ENCODE data around the gene CBR4. TPM values are rescaled to one million over a fixed set of nuclear protein-coding genes. Genes with fewer than 3 reads are reported as not detected.
"Not testable (repeated sequence)": the region's sequence is repeated elsewhere in the genome, so short reads cannot be mapped to it uniquely, and the experiment has no call there.

The CBR4 gene
- total RNA-seq, 4 donors from 2014 or later: 22.4 to 31.1 (median 26.2) TPM

DNA sequence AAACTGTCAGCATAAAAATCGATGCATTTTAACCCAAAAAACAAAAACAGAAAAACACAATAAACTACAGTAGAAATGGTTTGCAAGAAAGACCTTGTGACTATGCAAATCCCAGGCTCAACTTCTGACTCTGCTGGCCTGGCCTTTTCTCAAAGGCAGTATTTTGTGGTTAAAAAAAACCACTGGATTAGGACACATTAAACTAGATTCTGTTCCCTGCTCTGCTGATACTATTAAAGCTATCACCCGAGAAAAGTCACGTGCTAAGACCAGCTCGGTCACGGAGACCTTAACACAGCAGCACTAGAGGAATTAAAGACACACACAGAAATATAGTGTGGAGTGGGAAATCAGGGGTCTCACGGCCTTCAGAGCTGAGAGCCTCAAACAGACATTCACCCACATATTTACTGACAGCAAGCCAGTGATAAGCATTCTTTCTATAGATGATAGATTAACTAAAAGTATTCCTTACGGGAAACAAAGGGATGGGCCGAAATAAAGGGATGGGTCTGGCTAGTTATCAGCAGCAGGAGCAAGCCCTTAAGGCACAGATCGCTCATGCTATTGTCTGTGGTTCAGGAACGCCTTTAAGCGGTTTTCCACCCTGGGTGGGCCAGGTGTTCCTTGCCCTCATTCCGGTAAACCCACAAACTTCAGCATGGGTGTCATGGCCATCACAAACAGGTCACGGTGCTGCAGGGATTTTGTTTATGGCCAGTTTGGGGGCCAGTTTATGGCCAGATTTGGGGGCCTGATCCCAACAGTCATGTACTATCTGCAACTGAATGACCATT is 16.1 kb downstream of the CBR4 start:
- 73 to 80% methylated on average over 6 to 13 of the region's 13 CpGs for WGBS, 2 donors (ENCODE audit: low coverage in 1 of 2)
- H3K4me3 ChIP-seq: no peak overlapping the region
- H3K4me1 ChIP-seq: no peaks in the 10 kb centered on the region
- peaks cover 0 to 22% (median 9%) of the 10 kb centered on the region in 4 donors for H3K36me3 ChIP-seq
- intact Hi-C loops (cut with DNase I; ENCODE audit: low total_unique reads): no loop called here
- no peaks in the 10 kb centered on the region for H3K9me3 ChIP-seq
- DNase-seq: no peak
- H3K27ac ChIP-seq: no peak overlapping the region
- TF ChIP-seq POLR2AphosphoS5 (IDR thresholded peaks at IDR 0.05) (no peak), POLR2A (IDR thresholded peaks at IDR 0.05) (no peak), EP300 (IDR thresholded peaks at IDR 0.05; ENCODE audit: low read depth) (no peak)
- TF ChIP-seq, protein P1, sequence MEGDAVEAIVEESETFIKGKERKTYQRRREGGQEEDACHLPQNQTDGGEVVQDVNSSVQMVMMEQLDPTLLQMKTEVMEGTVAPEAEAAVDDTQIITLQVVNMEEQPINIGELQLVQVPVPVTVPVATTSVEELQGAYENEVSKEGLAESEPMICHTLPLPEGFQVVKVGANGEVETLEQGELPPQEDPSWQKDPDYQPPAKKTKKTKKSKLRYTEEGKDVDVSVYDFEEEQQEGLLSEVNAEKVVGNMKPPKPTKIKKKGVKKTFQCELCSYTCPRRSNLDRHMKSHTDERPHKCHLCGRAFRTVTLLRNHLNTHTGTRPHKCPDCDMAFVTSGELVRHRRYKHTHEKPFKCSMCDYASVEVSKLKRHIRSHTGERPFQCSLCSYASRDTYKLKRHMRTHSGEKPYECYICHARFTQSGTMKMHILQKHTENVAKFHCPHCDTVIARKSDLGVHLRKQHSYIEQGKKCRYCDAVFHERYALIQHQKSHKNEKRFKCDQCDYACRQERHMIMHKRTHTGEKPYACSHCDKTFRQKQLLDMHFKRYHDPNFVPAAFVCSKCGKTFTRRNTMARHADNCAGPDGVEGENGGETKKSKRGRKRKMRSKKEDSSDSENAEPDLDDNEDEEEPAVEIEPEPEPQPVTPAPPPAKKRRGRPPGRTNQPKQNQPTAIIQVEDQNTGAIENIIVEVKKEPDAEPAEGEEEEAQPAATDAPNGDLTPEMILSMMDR (IDR thresholded peaks at IDR 0.05): no peak
- no peaks in the 10 kb centered on the region for H3K27me3 ChIP-seq
- in situ Hi-C loops (cut with MboI; ENCODE audit: low pct_ligation_motif_present in 1 of 4, low pct_unique_long_range_greater_than_20kb in 1 of 4, low sequenced_read_pairs in 3 of 4): no loop called here

DNA sequence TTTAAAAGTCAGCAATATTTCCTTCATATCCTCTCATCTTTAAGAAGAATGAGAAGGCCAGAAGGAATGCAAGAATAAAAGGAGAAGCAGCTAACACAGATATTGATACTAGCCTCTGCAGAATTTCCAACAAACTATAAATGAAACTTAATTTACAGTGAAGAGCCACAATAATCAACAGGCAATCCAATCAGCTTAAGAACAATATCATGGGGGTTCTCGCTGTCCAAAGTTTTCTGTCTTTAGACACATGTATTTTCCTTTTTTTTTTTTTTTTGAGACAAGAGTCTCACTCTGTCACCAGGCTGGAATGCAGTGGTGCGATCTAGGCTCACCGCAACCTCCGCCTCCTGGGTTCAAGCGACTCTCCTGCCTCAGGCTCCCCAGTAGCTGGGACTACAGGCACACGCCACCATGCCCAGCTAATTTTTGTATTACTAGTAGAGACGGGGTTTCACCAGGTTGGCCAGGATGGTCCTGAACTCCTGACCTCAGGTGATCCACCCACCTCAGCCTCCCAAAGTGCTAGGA is 17.0 kb downstream of the CBR4 start:
- 95 to 100% methylated on average over 1 to 7 of the region's 7 CpGs for WGBS, 2 donors (ENCODE audit: low coverage in 1 of 2)
- H3K27ac ChIP-seq; DNase-seq; H3K4me3 ChIP-seq; H3K27me3 ChIP-seq; H3K9me3 ChIP-seq; intact Hi-C loops (cut with DNase I; ENCODE audit: low total_unique reads); in situ Hi-C loops (cut with MboI; ENCODE audit: low pct_ligation_motif_present in 1 of 4, low pct_unique_long_range_greater_than_20kb in 1 of 4, low sequenced_read_pairs in 3 of 4); H3K4me1 ChIP-seq: not testable (repeated sequence)
- H3K36me3 ChIP-seq: peaks cover 0 to 22% (median 7%) of the 10 kb centered on the region in 4 donors

DNA sequence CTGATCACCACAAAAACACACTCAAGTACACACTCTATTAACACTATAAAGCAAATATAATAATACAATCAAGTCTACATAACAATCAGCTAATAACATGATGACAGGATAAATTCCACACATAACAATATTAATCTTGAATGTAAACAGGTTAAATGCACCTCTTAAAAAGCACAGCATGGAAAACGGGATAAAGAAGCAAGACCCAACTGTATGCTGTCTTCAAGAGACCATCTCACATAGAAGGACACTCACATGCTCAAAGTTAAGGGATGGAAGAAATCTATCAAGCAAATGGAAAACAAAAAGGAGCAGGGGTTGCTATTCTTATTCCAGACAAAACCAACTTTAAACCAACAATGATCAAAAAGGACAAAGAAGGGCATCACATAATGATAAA is 28.1 kb downstream of the CBR4 start:
- intact Hi-C loops (cut with DNase I; ENCODE audit: low total_unique reads): no loop called here
- WGBS, 2 donors (ENCODE audit: low coverage in 1 of 2): 91 to 92% methylated on average over 1 of the region's 1 CpG

DNA sequence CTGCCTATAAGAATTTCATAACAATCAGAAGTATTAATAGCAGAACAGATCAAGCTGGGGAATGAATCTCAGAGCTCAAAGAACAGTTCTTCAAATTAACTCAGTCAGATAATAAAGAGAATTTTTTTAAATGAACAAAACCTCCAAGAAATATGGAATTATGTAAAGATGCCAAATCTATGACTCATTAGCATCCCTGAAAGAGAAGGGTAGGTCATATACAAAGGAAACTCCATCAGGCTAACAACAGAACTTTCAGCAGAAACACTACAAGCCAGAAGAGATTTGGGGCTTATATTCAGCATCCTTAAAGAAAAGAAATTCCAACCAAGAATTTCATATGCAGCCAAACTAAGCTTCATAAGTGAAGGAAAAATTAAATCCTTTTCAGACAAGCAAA is 28.6 kb downstream of the CBR4 start:
- Histone ChIP-seq H3K4me1 (no peaks in the 10 kb centered on the region), H3K9me3 (peaks cover 0 to 14% of the 10 kb centered on the region in 2 donors), H3K36me3 (peaks cover 0 to 54% (median 11%) of the 10 kb centered on the region in 4 donors), H3K27me3 (no peaks in the 10 kb centered on the region), H3K27ac (no peak overlapping the region), H3K4me3 (no peak overlapping the region)
- no peak for DNase-seq
- intact Hi-C loops (cut with DNase I; ENCODE audit: low total_unique reads) (no loop called here), in situ Hi-C loops (cut with MboI; ENCODE audit: low pct_ligation_motif_present in 1 of 4, low pct_unique_long_range_greater_than_20kb in 1 of 4, low sequenced_read_pairs in 3 of 4) (no loop called here)
- no peak for TF ChIP-seq EP300 (IDR thresholded peaks at IDR 0.05; ENCODE audit: low read depth)
- TF ChIP-seq POLR2A (IDR thresholded peaks at IDR 0.05): no peak
- TF ChIP-seq POLR2AphosphoS5 (IDR thresholded peaks at IDR 0.05): no peak
- TF ChIP-seq, protein P1 (IDR thresholded peaks at IDR 0.05): no peak

More for the DNA sequence above, 28.1 kb downstream of the CBR4 start:
- TF ChIP-seq, protein P1 (IDR thresholded peaks at IDR 0.05): no peak
- no peak for TF ChIP-seq EP300 (IDR thresholded peaks at IDR 0.05; ENCODE audit: low read depth)
- no peak for TF ChIP-seq POLR2A (IDR thresholded peaks at IDR 0.05)
- no peak for TF ChIP-seq POLR2AphosphoS5 (IDR thresholded peaks at IDR 0.05)
- DNase-seq: no peak
- H3K4me3 ChIP-seq: no peak overlapping the region
- peaks cover 0 to 14% of the 10 kb centered on the region in 2 donors for H3K9me3 ChIP-seq
- H3K36me3 ChIP-seq: peaks cover 0 to 56% (median 12%) of the 10 kb centered on the region in 4 donors
- in situ Hi-C loops (cut with MboI; ENCODE audit: low pct_ligation_motif_present in 1 of 4, low pct_unique_long_range_greater_than_20kb in 1 of 4, low sequenced_read_pairs in 3 of 4): no loop called here
- H3K4me1 ChIP-seq: no peaks in the 10 kb centered on the region
- no peak overlapping the region for H3K27ac ChIP-seq
- H3K27me3 ChIP-seq: no peaks in the 10 kb centered on the region

Data from transverse colon (tissue), 4 donors.